SK-N-SH (cell line): ENCODE measurements around the gene MORF4L1.

ENCODE experiments used
- CTCF ChIP-seq: fragments of 200-600 bp; sonication (generic); IDR thresholded peaks from 2 replicates; pipeline ENCODE4 v1.6.1; 2017; ENCODE audit warnings: antibody characterized with exemption, mild to moderate bottlenecking, moderate library complexity
- EZH2phosphoT487 ChIP-seq: fragments of 200-600 bp; sonication (generic); IDR thresholded peaks from 2 replicates; pipeline ENCODE4 v1.6.1; 2017; ENCODE audit warnings: low read depth, mixed run types, mild to moderate bottlenecking, antibody characterized with exemption, moderate library complexity, borderline replicate concordance
- FOXJ3 ChIP-seq: sonication (generic); formaldehyde crosslinking; IDR thresholded peaks from 2 replicates; pipeline ENCODE4 v1.5.1; 2020; ENCODE audit warnings: mild to moderate bottlenecking, missing genetic modification reagents
- MAX ChIP-seq: IDR thresholded peaks from 2 replicates; pipeline ENCODE4 v1.4.0; 2012; ENCODE audit warnings: low read depth
- POLR2AphosphoS5 ChIP-seq: IDR thresholded peaks from 2 replicates; pipeline ENCODE4 v1.6.1; 2012; ENCODE audit warnings: low read depth, low read length
- RAD21 ChIP-seq: IDR thresholded peaks from 2 replicates; pipeline ENCODE4 v1.6.1; 2012; ENCODE audit warnings: mild to moderate bottlenecking, low read length
- SIN3A ChIP-seq: IDR thresholded peaks from 2 replicates; pipeline ENCODE4 v1.6.1; 2012; ENCODE audit warnings: low read depth, mild to moderate bottlenecking, low read length, moderate library complexity, borderline replicate concordance
- USF2 ChIP-seq: fragments of 150-350 bp; IDR thresholded peaks from 2 replicates; pipeline ENCODE4 v1.6.1; 2017; ENCODE audit warnings: antibody characterized with exemption, low read length, low read depth, borderline replicate concordance
- ZBTB33 ChIP-seq: IDR thresholded peaks from 2 replicates; pipeline ENCODE4 v1.4.0; 2012; ENCODE audit warnings: low read depth, borderline replicate concordance
- TF ChIP-seq, protein P1 (sequence below): IDR thresholded peaks from 2 replicates; pipeline ENCODE4 v1.4.0; 2012; ENCODE audit warnings: low read depth, borderline replicate concordance
- TF ChIP-seq, protein P2 (sequence below): IDR thresholded peaks from 2 replicates; pipeline ENCODE4 v1.6.1; 2012; ENCODE audit warnings: mild to moderate bottlenecking, low read depth, low read length, moderate library complexity
- TF ChIP-seq, protein P3 (sequence below): IDR thresholded peaks from 2 replicates; pipeline ENCODE4; 2012

GRCh38 chr15:78841376-78841706 lies 31.3 kb upstream of the MORF4L1 start:
- no peak for TF ChIP-seq FOXJ3
- no peak for TF ChIP-seq CTCF
- TF ChIP-seq, protein P1, sequence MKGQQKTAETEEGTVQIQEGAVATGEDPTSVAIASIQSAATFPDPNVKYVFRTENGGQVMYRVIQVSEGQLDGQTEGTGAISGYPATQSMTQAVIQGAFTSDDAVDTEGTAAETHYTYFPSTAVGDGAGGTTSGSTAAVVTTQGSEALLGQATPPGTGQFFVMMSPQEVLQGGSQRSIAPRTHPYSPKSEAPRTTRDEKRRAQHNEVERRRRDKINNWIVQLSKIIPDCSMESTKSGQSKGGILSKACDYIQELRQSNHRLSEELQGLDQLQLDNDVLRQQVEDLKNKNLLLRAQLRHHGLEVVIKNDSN: no peak
- no peak for TF ChIP-seq MAX
- TF ChIP-seq EZH2phosphoT487: no peak
- no peak for TF ChIP-seq ZBTB33
- TF ChIP-seq RAD21: no peak
- no peak for TF ChIP-seq SIN3A
- TF ChIP-seq POLR2AphosphoS5: no peak
- TF ChIP-seq, protein P2, sequence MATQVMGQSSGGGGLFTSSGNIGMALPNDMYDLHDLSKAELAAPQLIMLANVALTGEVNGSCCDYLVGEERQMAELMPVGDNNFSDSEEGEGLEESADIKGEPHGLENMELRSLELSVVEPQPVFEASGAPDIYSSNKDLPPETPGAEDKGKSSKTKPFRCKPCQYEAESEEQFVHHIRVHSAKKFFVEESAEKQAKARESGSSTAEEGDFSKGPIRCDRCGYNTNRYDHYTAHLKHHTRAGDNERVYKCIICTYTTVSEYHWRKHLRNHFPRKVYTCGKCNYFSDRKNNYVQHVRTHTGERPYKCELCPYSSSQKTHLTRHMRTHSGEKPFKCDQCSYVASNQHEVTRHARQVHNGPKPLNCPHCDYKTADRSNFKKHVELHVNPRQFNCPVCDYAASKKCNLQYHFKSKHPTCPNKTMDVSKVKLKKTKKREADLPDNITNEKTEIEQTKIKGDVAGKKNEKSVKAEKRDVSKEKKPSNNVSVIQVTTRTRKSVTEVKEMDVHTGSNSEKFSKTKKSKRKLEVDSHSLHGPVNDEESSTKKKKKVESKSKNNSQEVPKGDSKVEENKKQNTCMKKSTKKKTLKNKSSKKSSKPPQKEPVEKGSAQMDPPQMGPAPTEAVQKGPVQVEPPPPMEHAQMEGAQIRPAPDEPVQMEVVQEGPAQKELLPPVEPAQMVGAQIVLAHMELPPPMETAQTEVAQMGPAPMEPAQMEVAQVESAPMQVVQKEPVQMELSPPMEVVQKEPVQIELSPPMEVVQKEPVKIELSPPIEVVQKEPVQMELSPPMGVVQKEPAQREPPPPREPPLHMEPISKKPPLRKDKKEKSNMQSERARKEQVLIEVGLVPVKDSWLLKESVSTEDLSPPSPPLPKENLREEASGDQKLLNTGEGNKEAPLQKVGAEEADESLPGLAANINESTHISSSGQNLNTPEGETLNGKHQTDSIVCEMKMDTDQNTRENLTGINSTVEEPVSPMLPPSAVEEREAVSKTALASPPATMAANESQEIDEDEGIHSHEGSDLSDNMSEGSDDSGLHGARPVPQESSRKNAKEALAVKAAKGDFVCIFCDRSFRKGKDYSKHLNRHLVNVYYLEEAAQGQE: no peak
- TF ChIP-seq USF2: no peak
- TF ChIP-seq, protein P3, sequence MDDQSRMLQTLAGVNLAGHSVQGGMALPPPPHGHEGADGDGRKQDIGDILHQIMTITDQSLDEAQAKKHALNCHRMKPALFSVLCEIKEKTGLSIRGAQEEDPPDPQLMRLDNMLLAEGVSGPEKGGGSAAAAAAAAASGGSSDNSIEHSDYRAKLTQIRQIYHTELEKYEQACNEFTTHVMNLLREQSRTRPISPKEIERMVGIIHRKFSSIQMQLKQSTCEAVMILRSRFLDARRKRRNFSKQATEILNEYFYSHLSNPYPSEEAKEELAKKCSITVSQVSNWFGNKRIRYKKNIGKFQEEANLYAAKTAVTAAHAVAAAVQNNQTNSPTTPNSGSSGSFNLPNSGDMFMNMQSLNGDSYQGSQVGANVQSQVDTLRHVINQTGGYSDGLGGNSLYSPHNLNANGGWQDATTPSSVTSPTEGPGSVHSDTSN: no peak
